Loucy (cell line): ENCODE measurements around the gene ITGA11.

Experiments
- H2AFZ ChIP-seq: fragments of 200-600 bp; sonication (generic); 2 replicates; pipeline ENCODE4 v1.6.0; 2016; ENCODE audit warnings: antibody characterized with exemption, mild to moderate bottlenecking, low read length, moderate library complexity
- H3F3A ChIP-seq: fragments of 200-600 bp; 2 replicates; pipeline ENCODE4 v1.6.0; 2016; ENCODE audit warnings: antibody characterized with exemption, low read depth, mild to moderate bottlenecking
- H3K27me3 ChIP-seq: fragments of 200-600 bp; sonication (generic); 2 replicates; pipeline ENCODE4 v1.6.1; 2014; ENCODE audit warnings: low read length, mild to moderate bottlenecking; ENCODE audit not compliant: insufficient read depth, poor library complexity, severe bottlenecking
- H3K36me3 ChIP-seq: fragments of 200-600 bp; sonication (generic); 2 replicates; pipeline ENCODE4 v1.6.1; 2016; ENCODE audit warnings: low read length; ENCODE audit not compliant: insufficient read depth
- H3K4me1 ChIP-seq: fragments of 200-600 bp; sonication (generic); 2 replicates; pipeline ENCODE4 v1.5.1; 2014; ENCODE audit warnings: low read length, mild to moderate bottlenecking; ENCODE audit not compliant: insufficient read depth, poor library complexity, severe bottlenecking
- H3K4me2 ChIP-seq: fragments of 200-600 bp; sonication (generic); 2 replicates; pipeline ENCODE4 v1.6.0; 2014; ENCODE audit warnings: antibody characterized with exemption, low read length, low read depth, mild to moderate bottlenecking; ENCODE audit not compliant: poor library complexity, severe bottlenecking
- H3K4me3 ChIP-seq: fragments of 200-600 bp; sonication (generic); 2 replicates; pipeline ENCODE4 v1.5.1; 2014; ENCODE audit warnings: low read length, mild to moderate bottlenecking, mixed read lengths; ENCODE audit not compliant: poor library complexity, severe bottlenecking
- H3K79me2 ChIP-seq: fragments of 200-600 bp; sonication (generic); 2 replicates; pipeline ENCODE4 v1.6.1; 2014; ENCODE audit warnings: low read length; ENCODE audit not compliant: insufficient read depth
- H3K9ac ChIP-seq: fragments of 200-600 bp; sonication (generic); 2 replicates; pipeline ENCODE4 v1.6.0; 2014; ENCODE audit warnings: mild to moderate bottlenecking, low read depth, low read length, moderate library complexity; ENCODE audit not compliant: poor library complexity, severe bottlenecking
- H3K9me2 ChIP-seq: fragments of 200-600 bp; sonication (generic); replicated peaks from 2 replicates; pipeline ENCODE4 v1.6.1; 2016; ENCODE audit warnings: low read depth, low read length, mixed read lengths
- H3K9me3 ChIP-seq: fragments of 200-600 bp; sonication (generic); 2 replicates; pipeline ENCODE4 v1.6.1; 2014; ENCODE audit warnings: mild to moderate bottlenecking, antibody characterized with exemption, low read length, low read depth; ENCODE audit not compliant: insufficient read depth
- H4K20me1 ChIP-seq: fragments of 200-600 bp; sonication (generic); 2 replicates; pipeline ENCODE4 v1.6.0; 2014; ENCODE audit warnings: antibody characterized with exemption, low read length, mild to moderate bottlenecking; ENCODE audit not compliant: insufficient read depth, poor library complexity, severe bottlenecking
- EZH2phosphoT487 ChIP-seq: fragments of 200-600 bp; IDR thresholded peaks from 2 replicates; pipeline ENCODE4 v1.6.1; 2018; ENCODE audit warnings: antibody characterized with exemption, mild to moderate bottlenecking, moderate library complexity, borderline replicate concordance
- TF ChIP-seq, protein P1 (sequence below): fragments of 200-600 bp; sonication (generic); conservative IDR thresholded peaks from 2 replicates; pipeline ENCODE4 v1.5.1; 2014; ENCODE audit warnings: mild to moderate bottlenecking, antibody characterized with exemption, low read length

ITGA11 gene

DNA sequence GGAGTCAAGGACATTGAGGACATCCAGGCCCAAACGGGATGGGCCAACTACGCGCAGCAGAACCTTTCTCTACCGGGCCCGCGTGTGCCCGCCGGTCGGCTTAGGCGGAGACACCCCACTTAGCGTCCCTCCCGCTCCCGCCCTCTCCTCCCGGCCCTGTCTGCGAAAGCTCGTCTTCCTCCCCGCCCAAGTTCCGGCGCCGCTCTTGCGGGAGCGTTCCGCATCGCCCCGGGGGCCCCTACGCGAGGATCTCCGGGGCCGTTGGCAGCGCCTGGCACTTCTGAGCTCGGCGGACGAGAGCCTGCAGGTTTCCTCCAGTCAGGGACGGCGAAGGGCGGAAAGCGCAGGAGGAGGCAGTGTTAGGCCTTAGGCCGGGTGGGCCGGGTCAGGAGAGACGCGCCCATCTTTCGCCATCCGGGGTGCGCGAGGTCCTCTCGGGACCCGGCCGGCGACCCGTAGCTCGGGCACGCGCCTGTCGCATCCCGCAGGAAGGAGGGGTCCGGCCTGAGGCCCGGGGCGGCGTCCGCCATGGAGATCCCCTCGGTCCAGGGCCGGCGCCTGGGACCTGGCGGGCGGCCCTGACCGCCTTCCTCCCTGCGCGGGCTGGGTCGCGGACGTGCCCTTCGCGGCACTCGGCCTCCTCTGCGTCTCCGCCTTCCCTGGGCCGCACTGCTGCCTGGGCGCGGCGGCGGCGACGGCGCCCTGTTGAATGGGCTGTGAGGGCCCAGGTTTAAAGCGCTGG is 154.2 kb downstream of the ITGA11 start, which contains the start of gene FEM1B:
TSS of gene FEM1B (plus strand) at position 143 of the 742 bp plus-strand sequence. CDS start 673 bp downstream, outside the sequence.
- Histone ChIP-seq H3K4me1 (peaks cover 46% of the 10 kb centered on the region), H2AFZ (peak within 1 kb of the TSS; percentile 99), H3F3A (no peaks in the 10 kb centered on the region), H3K9ac (peak within 1 kb of the TSS; percentile 92), H3K27me3 (no peaks in the 10 kb centered on the region), H3K36me3 (no peaks in the 10 kb centered on the region), H3K4me3 (peak within 1 kb of the TSS; percentile 93), H3K9me2 (no peaks in the 10 kb centered on the region), H3K4me2 (peak within 1 kb of the TSS; percentile 88), H4K20me1 (peaks cover 44% of the 10 kb centered on the region), H3K79me2 (peaks cover 48% of the 10 kb centered on the region), H3K9me3 (no peaks in the 10 kb centered on the region)
- no peak for TF ChIP-seq EZH2phosphoT487
- TF ChIP-seq, protein P1, sequence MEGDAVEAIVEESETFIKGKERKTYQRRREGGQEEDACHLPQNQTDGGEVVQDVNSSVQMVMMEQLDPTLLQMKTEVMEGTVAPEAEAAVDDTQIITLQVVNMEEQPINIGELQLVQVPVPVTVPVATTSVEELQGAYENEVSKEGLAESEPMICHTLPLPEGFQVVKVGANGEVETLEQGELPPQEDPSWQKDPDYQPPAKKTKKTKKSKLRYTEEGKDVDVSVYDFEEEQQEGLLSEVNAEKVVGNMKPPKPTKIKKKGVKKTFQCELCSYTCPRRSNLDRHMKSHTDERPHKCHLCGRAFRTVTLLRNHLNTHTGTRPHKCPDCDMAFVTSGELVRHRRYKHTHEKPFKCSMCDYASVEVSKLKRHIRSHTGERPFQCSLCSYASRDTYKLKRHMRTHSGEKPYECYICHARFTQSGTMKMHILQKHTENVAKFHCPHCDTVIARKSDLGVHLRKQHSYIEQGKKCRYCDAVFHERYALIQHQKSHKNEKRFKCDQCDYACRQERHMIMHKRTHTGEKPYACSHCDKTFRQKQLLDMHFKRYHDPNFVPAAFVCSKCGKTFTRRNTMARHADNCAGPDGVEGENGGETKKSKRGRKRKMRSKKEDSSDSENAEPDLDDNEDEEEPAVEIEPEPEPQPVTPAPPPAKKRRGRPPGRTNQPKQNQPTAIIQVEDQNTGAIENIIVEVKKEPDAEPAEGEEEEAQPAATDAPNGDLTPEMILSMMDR, result 0 out of 2 replicates have a peak, but pooled peaks have one; percentile 42

DNA sequence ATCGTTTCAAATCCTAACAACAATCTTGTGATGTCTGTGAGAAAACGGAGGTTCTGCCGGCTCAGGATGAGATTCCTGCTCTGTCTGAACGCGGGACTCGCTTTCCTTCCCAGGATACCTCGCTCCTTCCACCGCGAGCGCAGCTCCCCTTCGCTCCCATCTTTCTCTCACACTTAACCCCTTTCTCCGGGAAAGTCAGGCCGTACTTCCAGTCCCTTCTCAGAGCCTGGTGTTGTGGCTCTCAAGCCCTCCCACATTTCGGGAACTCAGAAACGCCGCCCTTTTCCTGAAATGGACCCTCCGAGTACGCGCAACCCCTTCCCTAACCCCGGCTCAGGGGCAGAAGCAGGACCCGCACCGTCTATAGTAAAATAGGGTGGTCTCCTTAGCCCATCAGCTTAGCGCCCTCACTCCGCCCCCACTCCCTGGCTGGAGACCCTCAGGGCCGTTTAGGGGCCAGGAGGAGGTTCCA is 154.8 kb downstream of the ITGA11 start:
- Histone ChIP-seq H3K27me3 (no peaks in the 10 kb centered on the region), H3K4me3 (peak overlapping the region; percentile 93), H3K9ac (peak overlapping the region; percentile 92), H2AFZ (peak overlapping the region; percentile 99), H3K36me3 (no peaks in the 10 kb centered on the region), H3K79me2 (peaks cover 42% of the 10 kb centered on the region), H4K20me1 (peaks cover 38% of the 10 kb centered on the region), H3K9me2 (no peaks in the 10 kb centered on the region), H3K9me3 (no peaks in the 10 kb centered on the region), H3F3A (no peaks in the 10 kb centered on the region), H3K4me1 (peaks cover 39% of the 10 kb centered on the region), H3K4me2 (peak overlapping the region; percentile 88)
- TF ChIP-seq EZH2phosphoT487, result no peak

DNA sequence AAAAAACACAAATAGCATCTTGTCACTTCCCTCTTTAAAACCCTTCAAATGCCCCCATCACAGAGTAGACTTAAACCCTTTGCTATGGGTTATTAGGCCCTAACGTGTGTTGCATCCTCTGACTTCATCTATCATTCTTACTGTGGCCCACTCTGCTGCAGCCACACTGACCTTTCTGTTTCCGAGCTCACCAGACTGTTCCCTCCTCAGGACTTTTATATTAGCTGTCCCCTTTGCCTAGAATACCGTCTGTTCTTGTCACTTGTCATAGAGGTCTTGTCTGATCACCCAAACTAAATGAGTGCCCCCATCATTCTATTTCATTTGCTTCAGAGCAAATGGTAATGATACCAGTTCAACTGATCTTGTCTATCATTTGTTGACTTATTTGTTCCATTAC is 155.3 kb downstream of the ITGA11 start:
- Histone ChIP-seq H3K79me2 (peaks cover 37% of the 10 kb centered on the region), H3K4me2 (peak overlapping the region; percentile 88), H3K4me1 (peaks cover 35% of the 10 kb centered on the region), H3K27me3 (no peaks in the 10 kb centered on the region), H2AFZ (peak overlapping the region; percentile 99), H4K20me1 (peaks cover 33% of the 10 kb centered on the region), H3K9ac (peak overlapping the region; percentile 92), H3K9me3 (no peaks in the 10 kb centered on the region), H3K4me3 (peak overlapping the region; percentile 93), H3K9me2 (no peaks in the 10 kb centered on the region), H3F3A (no peaks in the 10 kb centered on the region), H3K36me3 (no peaks in the 10 kb centered on the region)
- TF ChIP-seq, protein P1, result no peak
- no peak for TF ChIP-seq EZH2phosphoT487
